Neural cell (in vitro differentiated cells): ENCODE results near the gene QPCTL.

Experiments used
- EP300 ChIP-seq: fragments of 450-650 bp; conservative IDR thresholded peaks from 2 replicates; pipeline ENCODE4 v1.6.1; 2014; ENCODE audit warnings: antibody characterized with exemption, mild to moderate bottlenecking, moderate library complexity; ENCODE audit not compliant: poor library complexity, severe bottlenecking
- EZH2 ChIP-seq: fragments of 200-600, 300-800 bp; shearing (Covaris generic), sonication (generic); IDR thresholded peaks from 2 replicates; pipeline ENCODE4 v1.6.1; 2014; ENCODE audit warnings: antibody characterized with exemption, low read length, borderline replicate concordance, mild to moderate bottlenecking; ENCODE audit not compliant: insufficient read depth, poor library complexity, severe bottlenecking
- POLR2AphosphoS5 ChIP-seq: IDR thresholded peaks from 2 replicates; pipeline ENCODE4 v1.6.1; 2012
- RAD21 ChIP-seq: fragments of 450-650 bp; conservative IDR thresholded peaks from 2 replicates; pipeline ENCODE4 v1.6.1; 2014; ENCODE audit warnings: antibody characterized with exemption, mild to moderate bottlenecking, moderate library complexity
- SMC3 ChIP-seq: fragments of 450-650 bp; conservative IDR thresholded peaks from 2 replicates; pipeline ENCODE4 v1.6.1; 2014; ENCODE audit warnings: antibody characterized with exemption, mild to moderate bottlenecking, moderate library complexity; ENCODE audit not compliant: poor library complexity
- TF ChIP-seq, protein P1 (sequence below): fragments of 450-650 bp; IDR thresholded peaks from 2 replicates; pipeline ENCODE4 v1.5.1; 2014; ENCODE audit warnings: antibody characterized with exemption, mild to moderate bottlenecking, moderate library complexity; ENCODE audit not compliant: poor library complexity, severe bottlenecking
- TF ChIP-seq, protein P2 (sequence below): IDR thresholded peaks from 2 replicates; pipeline ENCODE4 v1.6.1; 2012; ENCODE audit warnings: borderline replicate concordance

DNA sequence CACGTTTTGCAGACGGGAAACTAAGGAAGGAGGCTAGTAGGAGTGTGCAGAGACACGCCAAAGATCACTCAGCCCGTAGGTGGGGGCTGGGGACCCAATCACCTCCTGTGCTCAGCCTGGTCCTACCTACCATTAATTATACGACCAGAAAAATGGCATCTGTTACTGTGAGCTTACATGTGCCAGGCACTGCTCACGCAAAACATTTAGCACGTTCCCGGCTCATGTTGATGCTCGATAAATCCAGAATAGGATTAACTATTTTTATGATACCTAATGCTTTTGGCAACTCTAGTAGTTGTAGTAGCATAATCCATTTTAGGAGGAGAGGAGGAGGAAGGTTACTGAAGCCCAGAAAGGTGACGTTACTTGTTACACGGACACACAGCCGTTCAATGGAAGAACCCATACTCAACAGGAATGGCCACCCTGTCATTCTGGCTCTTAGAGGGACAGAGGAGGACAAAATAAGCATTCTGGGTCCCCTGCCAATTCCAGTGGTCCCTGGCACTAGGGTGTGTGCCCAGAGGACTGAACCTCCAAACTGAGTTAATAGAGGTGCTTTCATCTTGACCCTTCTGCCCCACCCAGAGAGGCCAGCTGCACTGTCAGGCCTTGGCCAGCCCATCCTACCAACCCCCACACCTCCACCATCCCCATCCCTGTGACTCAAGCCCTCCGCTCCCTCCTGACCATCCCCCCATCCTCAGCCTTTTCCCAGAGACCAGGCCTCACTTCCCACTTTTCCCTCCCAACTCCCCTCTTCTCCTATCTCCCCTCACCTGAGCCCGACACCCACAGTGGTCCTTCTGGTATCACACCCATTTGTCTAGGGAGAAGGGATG is 48.3 kb upstream of the QPCTL start:
- TF ChIP-seq, protein P1, sequence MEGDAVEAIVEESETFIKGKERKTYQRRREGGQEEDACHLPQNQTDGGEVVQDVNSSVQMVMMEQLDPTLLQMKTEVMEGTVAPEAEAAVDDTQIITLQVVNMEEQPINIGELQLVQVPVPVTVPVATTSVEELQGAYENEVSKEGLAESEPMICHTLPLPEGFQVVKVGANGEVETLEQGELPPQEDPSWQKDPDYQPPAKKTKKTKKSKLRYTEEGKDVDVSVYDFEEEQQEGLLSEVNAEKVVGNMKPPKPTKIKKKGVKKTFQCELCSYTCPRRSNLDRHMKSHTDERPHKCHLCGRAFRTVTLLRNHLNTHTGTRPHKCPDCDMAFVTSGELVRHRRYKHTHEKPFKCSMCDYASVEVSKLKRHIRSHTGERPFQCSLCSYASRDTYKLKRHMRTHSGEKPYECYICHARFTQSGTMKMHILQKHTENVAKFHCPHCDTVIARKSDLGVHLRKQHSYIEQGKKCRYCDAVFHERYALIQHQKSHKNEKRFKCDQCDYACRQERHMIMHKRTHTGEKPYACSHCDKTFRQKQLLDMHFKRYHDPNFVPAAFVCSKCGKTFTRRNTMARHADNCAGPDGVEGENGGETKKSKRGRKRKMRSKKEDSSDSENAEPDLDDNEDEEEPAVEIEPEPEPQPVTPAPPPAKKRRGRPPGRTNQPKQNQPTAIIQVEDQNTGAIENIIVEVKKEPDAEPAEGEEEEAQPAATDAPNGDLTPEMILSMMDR = no peak
- TF ChIP-seq POLR2AphosphoS5 = no peak
- no peak for TF ChIP-seq SMC3
- TF ChIP-seq EZH2 = no peak
- TF ChIP-seq RAD21 = no peak
- no peak for TF ChIP-seq EP300
- TF ChIP-seq, protein P2, sequence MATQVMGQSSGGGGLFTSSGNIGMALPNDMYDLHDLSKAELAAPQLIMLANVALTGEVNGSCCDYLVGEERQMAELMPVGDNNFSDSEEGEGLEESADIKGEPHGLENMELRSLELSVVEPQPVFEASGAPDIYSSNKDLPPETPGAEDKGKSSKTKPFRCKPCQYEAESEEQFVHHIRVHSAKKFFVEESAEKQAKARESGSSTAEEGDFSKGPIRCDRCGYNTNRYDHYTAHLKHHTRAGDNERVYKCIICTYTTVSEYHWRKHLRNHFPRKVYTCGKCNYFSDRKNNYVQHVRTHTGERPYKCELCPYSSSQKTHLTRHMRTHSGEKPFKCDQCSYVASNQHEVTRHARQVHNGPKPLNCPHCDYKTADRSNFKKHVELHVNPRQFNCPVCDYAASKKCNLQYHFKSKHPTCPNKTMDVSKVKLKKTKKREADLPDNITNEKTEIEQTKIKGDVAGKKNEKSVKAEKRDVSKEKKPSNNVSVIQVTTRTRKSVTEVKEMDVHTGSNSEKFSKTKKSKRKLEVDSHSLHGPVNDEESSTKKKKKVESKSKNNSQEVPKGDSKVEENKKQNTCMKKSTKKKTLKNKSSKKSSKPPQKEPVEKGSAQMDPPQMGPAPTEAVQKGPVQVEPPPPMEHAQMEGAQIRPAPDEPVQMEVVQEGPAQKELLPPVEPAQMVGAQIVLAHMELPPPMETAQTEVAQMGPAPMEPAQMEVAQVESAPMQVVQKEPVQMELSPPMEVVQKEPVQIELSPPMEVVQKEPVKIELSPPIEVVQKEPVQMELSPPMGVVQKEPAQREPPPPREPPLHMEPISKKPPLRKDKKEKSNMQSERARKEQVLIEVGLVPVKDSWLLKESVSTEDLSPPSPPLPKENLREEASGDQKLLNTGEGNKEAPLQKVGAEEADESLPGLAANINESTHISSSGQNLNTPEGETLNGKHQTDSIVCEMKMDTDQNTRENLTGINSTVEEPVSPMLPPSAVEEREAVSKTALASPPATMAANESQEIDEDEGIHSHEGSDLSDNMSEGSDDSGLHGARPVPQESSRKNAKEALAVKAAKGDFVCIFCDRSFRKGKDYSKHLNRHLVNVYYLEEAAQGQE = no peak
